HPDE6-E6E7 (cell line): Measurements from ENCODE around the gene TNPO3.
"Not testable (repeated sequence)": the region's sequence is repeated elsewhere in the genome, so short reads cannot be mapped to it uniquely, and the experiment has no call there.

ENCODE experiments used
- DNase-seq: peaks from one replicate; pipeline ENCODE4 v3.0.0; 2011; ENCODE audit warnings: missing footprints; ENCODE audit errors: extremely low spot score

TNPO3 gene

DNA sequence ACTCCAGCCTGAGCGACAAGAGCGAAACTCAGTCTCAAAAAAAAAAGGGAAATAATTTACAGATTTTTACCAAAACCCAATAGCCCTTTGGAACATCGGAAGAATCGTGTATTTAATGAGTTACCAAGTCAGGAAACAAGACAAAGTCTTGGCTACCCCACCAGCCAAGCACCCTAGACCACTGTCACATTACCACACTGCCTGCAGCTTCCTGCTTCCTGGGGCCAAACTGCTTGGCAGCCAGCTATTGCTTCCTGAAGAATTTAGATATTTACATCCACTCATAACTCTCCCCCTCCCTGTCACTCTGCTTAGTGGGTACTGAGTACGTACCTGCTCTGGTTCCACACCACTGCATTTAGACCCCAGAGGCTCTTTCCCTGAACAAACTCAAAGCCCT lies 14.1 kb upstream of the TNPO3 start:
- DNase-seq, result no peak

DNA sequence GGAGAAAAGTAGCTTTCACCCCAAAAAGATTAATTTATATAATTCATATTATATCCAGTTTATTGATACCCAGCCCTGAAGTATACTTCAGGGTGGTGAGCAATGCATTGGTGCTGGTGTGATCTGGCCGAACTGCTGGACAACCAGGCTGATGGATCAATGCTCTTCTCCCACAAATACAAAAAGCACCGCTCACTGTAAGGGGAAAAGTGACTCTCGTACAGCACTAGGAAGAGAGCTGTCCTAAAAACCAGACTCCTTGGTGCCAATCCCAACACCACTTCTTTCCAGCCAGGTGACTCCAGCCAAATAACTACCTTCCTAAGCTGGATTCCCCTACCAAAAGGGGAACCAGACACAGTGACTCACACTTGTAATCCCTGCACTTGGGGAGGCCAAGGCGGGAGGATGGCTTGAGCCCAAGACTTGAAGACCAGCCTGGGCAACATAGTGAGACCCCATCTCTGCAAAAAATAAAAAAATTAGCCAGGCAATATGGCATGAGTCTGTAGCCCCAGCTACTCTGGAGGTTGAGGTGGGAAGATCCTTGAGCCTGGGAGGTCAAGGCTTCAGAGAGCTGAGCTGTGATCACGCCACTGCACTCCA lies 13.1 kb upstream of the TNPO3 start:
- DNase-seq, result no peak

- DNase-seq, result not testable (repeated sequence)
Observed at GRCh38 chr7:129067132-129067561, 12.2 kb upstream of the TNPO3 start.

- peak; percentile 27 for DNase-seq
Observed at GRCh38 chr7:129066290-129067131, 11.6 kb upstream of the TNPO3 start.

DNA sequence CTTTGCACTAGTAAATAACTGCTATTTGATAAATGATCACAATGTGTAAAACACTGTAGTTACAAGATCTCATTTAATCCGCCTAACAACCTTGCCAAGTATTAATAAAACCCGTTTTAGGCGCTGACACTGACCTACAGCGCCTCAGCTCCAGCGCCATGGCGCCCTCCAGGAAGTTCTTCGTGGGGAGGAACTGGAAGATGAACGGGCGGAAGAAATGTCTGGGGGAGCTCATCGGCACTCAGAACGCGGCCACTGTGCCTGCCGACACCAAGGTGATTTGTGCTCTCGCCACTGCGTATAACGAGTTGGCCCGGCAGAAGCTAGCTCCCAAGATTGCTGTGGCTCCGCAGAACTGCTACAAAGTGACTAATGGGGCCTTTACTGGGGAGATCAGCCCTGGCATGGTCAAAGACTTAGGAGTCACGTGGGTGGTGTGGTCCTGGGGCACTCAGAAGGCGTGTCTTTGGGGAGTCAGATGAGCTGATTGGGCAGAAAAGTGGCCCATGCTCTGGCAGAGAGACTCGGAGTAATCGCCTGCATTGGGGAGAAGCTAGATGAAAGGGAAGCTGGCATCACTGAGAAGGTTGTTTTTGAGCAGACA lies 1.1 kb upstream of the TNPO3 start:
- DNase-seq, result no peak

GRCh38 chr7:129055294-129055816 lies 444 bp upstream of the TNPO3 start:
- no peak for DNase-seq

GRCh38 chr7:129053938-129054437 lies 923 bp downstream of the TNPO3 start:
- DNase-seq, result no peak

DNA sequence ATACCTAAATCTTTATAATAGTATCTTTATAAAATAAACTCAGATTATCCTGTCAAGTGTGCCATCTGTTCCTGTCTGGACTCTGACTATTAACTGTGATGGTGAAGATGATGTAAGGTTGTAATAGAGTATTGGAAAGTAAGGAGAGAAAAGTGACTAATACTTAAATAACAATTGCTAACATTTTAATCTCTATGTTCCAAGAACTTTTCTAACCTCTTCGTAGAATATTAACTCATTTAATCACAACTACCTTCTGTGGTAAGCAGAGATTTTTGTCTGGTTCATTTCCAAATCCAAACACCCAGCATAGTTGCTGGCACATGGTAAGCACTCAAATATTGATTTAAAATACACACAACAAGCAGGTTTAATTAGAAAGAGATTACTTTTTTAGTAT lies 2.5 kb downstream of the TNPO3 start:
- DNase-seq, result no peak

DNA sequence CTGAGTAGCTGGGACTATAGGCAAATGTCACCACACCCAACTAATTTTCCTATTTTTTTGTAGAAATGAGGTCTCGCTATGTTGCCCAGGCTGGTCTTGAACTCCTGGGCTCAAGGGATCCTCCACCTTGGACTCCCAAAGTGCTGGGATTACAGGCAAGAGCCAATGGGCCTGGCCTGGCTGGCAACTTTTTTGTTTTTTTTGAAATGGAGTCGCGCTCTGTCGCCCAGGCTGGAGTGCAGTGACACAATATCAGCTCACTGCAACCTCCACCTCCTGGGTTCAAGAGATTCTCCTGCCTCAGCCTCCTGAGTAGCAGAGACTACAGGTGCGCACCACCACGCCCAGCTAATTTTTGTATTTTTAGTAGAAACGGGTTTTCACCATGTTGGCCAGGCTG lies 3.5 kb downstream of the TNPO3 start:
- DNase-seq, result not testable (repeated sequence)

DNA sequence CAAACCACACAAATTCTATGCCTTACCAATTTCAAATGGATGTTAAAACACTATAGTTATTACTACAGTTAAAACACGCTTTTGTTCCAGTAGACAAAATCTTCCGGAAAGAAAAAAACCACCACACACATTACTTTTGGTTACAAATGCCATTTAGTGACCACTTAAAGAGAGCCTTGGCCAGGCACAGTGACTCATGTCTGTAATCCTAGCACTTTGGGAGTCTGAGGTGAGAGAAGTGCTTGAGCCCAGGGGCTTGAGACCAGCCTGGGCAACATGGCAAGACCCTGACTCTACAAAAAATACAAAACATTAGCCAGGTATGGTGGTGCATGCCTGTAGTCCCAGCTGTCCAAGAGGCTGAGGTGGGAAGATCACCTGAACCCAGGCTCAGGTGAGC lies 7.2 kb downstream of the TNPO3 start:
- no peak for DNase-seq

- no peak for DNase-seq
Observed at GRCh38 chr7:129045682-129046081, 9.2 kb downstream of the TNPO3 start.

DNA sequence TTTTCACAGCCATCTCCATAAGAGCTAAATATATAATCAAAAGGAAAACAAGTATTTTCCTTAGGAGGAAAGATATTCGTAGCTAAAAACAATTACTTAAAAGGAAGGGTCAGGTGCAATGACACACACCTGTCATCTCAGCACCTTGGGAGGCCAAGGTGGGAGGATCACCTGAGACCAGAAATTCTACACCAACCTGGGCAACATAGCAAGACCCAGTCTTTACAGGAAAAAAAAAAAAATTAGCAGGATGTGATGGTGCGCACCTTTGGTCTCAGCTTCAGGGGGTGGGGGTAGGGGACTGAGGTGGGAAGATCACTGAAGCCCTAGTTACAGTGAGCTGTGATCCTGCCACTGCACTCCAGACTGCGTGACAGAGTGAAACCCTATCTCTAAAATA lies 11.9 kb downstream of the TNPO3 start:
- DNase-seq, result no peak

DNA sequence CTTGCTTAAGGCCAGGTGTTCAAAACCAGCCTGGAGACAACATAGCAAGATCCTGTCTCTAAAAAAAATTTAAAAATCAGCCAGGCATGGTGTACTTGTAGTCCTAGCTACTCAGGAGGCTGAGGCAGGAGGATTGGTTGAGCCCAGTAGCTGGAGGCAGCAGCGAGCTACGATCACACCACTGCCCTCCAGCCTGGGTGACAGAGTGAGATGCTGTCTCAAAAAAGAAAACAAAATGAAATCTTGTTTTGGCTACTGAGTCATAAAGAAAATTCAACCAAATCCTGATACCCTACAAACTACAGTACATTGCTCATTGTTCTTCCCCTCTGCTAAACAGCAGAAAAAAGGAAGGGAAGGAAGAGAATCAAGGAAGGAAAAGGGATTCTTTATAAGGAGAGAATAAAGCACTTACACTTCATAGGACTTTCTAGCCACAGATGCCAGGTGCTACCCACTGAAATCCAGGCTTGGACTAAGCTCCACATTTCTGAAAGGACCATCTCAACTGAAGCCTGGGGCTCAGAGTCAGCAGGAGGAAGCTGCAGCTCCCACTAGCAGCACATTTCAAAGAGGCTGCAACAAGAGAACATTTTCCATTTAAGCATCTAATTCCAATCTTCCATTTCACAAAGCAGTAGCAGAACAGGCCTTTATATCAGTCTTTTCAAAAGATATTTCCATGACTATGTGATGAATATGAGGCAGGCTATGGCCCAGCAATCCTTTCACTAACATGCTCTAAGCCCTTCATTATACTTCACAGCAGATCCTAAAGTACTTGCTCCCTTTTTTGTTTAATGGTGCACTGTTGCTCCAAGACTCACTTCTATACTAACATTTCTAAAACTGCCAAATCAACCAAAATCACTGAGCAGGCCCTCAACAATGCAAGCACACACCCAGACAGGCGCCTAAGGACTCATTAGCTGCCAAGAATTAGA lies 13.5 kb downstream of the TNPO3 start:
- no peak for DNase-seq

GRCh38 chr7:129038468-129038867 lies 16.4 kb downstream of the TNPO3 start:
- not testable (repeated sequence) for DNase-seq

- DNase-seq, result no peak
Observed at GRCh38 chr7:129037585-129037984, 17.3 kb downstream of the TNPO3 start.

GRCh38 chr7:129032017-129032416 lies 22.9 kb downstream of the TNPO3 start:
- DNase-seq, result no peak

DNA sequence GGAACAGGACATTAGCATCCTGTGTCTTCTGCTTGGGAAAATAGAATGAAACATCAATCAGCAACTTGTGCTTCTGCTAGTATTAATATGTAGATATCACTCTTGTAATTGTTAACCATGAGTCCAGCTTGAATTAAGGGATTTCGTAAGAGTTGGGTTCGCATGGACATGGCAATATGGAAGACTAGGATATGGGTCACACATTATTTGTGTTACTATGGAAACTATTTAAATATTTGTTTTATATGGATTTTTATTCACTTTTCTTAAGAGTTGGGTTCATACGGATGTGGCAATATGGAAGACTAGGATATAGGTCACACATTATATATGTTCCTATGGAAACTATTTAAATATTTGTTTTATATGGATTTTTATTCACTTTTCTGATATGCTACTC lies 24.5 kb downstream of the TNPO3 start:
- DNase-seq, result no peak

DNA sequence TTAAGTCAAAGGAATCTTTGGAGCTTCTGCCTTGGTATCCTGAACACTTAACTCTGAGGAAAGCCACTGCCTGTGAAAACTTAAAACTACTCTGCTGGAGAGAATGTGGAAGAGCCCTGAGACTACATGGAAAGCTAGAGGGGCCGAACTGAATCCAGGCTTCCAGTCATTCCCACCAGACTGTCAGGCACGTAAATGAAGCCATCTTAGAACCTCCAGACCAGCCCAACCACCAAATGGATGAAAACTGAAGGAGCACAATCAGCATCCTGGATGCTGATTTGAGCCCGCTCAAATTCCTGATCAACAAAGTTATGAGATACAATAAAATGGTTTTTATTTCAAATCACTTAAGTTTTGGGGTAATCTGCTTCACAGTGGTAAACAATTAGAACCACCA lies 30.8 kb downstream of the TNPO3 start:
- no peak for DNase-seq

DNA sequence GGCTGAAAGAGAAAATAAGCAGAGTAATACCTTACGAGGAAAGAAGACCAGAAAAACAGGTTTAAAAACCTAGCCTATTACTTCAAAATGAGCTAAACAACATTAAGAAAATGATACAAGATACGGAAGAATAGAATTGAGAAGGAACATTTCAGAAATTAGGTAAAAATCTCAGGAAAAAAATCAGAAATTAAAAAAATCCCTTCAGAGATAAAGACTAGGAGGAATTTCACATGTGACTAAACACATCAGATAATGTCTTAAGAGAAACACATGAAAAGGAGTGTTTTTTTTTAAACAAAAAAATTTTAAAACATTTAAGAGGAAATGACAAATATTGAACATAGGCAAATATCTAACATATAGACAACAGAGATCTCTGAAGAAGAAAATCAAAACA lies 33.3 kb downstream of the TNPO3 start:
- DNase-seq, result no peak

DNA sequence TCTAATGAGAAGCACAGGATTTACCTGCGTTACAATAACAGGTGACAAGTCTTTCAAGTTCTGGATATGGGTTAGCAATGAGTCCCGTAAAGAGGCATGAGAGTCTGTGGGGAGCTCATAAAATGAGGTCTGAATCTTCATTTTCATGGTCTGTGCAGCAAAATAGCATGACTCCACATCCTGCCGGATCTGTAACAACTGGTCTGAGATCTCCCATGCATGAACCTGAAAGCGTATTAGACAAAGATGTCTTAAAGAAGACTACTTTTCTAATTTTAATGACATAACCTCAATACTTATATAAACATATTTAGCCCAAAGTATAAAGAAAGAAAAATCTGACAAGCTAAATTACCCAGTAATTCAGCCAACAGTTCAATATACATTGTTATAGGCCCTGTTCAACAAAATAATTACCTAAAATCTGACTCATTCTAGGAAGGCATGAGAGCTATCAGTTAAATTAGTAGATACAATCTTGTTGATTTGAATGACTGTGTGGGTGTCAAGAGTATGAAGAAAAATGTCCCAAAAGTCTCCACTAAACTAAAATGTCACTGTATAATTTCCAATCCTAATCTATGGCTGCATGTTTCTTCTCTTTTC lies 36.9 kb downstream of the TNPO3 start:
- no peak for DNase-seq

DNA sequence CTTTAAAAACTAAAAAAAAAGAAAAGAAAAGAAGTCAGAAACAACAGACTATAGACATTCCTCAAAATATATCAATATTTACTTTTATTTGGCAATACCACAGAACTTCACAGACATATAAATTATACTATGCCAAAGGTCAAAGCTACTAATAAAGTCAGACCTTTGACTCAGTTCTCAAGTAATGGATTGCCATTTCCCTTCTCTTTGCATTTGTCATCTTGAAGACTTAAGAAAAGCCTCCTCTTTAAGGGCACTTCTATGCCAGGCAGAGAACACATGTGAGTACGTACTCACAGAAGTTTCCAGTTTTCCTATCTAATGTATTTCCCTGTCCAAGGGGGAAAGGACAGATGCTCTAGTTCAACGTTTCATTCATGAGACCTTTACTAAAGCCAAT lies 37.6 kb downstream of the TNPO3 start:
- DNase-seq, result no peak
